MM.1S (cell line): ENCODE data around the gene PPP5C.

Experiments used
- DNase-seq: peaks from one replicate; pipeline ENCODE4 v3.0.0-alpha.2; 2015
- H2AFZ ChIP-seq: fragments of 300-600 bp; sonication (generic); 2 replicates; pipeline ENCODE4 v1.6.0; 2016; ENCODE audit warnings: antibody characterized with exemption, low read length
- H3F3A ChIP-seq: fragments of 300-600 bp; sonication (generic); 2 replicates; pipeline ENCODE4 v1.6.1; 2016; ENCODE audit warnings: mild to moderate bottlenecking, antibody characterized with exemption, low read length, moderate library complexity, mixed read lengths; ENCODE audit not compliant: insufficient read depth
- H3K27ac ChIP-seq: fragments of 300-600 bp; sonication (generic); 2 replicates; pipeline ENCODE4 v1.5.1; 2016; ENCODE audit warnings: mild to moderate bottlenecking, low read length
- H3K27me3 ChIP-seq: fragments of 300-600 bp; sonication (generic); replicated peaks from 2 replicates; pipeline ENCODE4 v1.6.0; 2016; ENCODE audit warnings: low read length; ENCODE audit not compliant: insufficient read depth
- H3K36me3 ChIP-seq: fragments of 300-600 bp; sonication (generic); replicated peaks from 2 replicates; pipeline ENCODE4 v1.6.1; 2016; ENCODE audit warnings: mild to moderate bottlenecking, low read length, mixed read lengths; ENCODE audit not compliant: insufficient read depth
- H3K4me1 ChIP-seq: fragments of 300-600 bp; sonication (generic); 2 replicates; pipeline ENCODE4 v1.6.1; 2016; ENCODE audit warnings: low read length, mixed read lengths
- H3K4me2 ChIP-seq: fragments of 300-600 bp; sonication (generic); 2 replicates; pipeline ENCODE4 v1.6.0; 2016; ENCODE audit warnings: low read depth, low read length
- H3K4me3 ChIP-seq: fragments of 300-600 bp; sonication (generic); 2 replicates; pipeline ENCODE4 v1.5.1; 2016; ENCODE audit warnings: low read length, mixed read lengths
- H3K79me2 ChIP-seq: fragments of 300-600 bp; sonication (generic); 2 replicates; pipeline ENCODE4 v1.6.1; 2016; ENCODE audit warnings: mixed run types, low read length, mixed read lengths
- H3K9ac ChIP-seq: fragments of 300-600 bp; sonication (generic); 2 replicates; pipeline ENCODE4 v1.6.1; 2016; ENCODE audit warnings: low read length, mixed read lengths
- H3K9me2 ChIP-seq: fragments of 300-600 bp; sonication (generic); replicated peaks from 2 replicates; pipeline ENCODE4 v1.6.1; 2016; ENCODE audit warnings: mild to moderate bottlenecking, low read length, mixed read lengths; ENCODE audit not compliant: insufficient read depth
- H3K9me3 ChIP-seq: fragments of 300-600 bp; sonication (generic); replicated peaks from 2 replicates; pipeline ENCODE4 v1.6.1; 2016; ENCODE audit warnings: mild to moderate bottlenecking, low read length, mixed read lengths; ENCODE audit not compliant: insufficient read depth
- H4K20me1 ChIP-seq: fragments of 300-600 bp; sonication (generic); 2 replicates; pipeline ENCODE4 v1.6.1; 2016; ENCODE audit warnings: mild to moderate bottlenecking, low read length, moderate library complexity, mixed read lengths; ENCODE audit not compliant: insufficient read depth
- CTCF ChIP-seq: fragments of 300-600 bp; sonication (generic); IDR thresholded peaks from 2 replicates; pipeline ENCODE4 v1.5.1; 2016; ENCODE audit warnings: antibody characterized with exemption, low read length, mixed read lengths
- EZH2 ChIP-seq: fragments of 300-600 bp; sonication (generic); optimal IDR thresholded peaks from 2 replicates; pipeline ENCODE3; 2017; ENCODE audit warnings: low read depth, mild to moderate bottlenecking, antibody characterized with exemption, low read length, mixed read lengths
- EZH2phosphoT487 ChIP-seq: fragments of 300-600 bp; sonication (generic); IDR thresholded peaks from 2 replicates; pipeline ENCODE4 v1.6.1; 2018; ENCODE audit warnings: antibody characterized with exemption, low read length

PPP5C gene

GRCh38 chr19:46404753-46405468 is 58.0 kb downstream of the PPP5C start:
- DNase-seq = no peak
- Histone ChIP-seq H3K9me3 (no peaks in the 10 kb centered on the region), H3K4me1 (no peaks in the 10 kb centered on the region), H3K4me2 (no peak overlapping the region; the same call in 1 of the 2 replicates), H3K27me3 (peaks cover 79% of the 10 kb centered on the region), H3K9me2 (no peaks in the 10 kb centered on the region), H2AFZ (no peak overlapping the region), H3K79me2 (no peaks in the 10 kb centered on the region), H3K9ac (no peak overlapping the region), H3K36me3 (no peaks in the 10 kb centered on the region), H3K27ac (no peak overlapping the region), H4K20me1 (no peaks in the 10 kb centered on the region), H3K4me3 (no peak overlapping the region), H3F3A (no peaks in the 10 kb centered on the region)
- TF ChIP-seq CTCF (no peak), EZH2 (no peak), EZH2phosphoT487 (no peak)

- TF ChIP-seq EZH2 (no peak), CTCF (no peak), EZH2phosphoT487 (no peak)
- no peaks in the 10 kb centered on the region for H3K79me2 ChIP-seq
- no peaks in the 10 kb centered on the region for H4K20me1 ChIP-seq
- H3K9me2 ChIP-seq = no peaks in the 10 kb centered on the region
- H3F3A ChIP-seq = no peaks in the 10 kb centered on the region
- no peak overlapping the region for H3K4me3 ChIP-seq
- no peak overlapping the region for H3K27ac ChIP-seq
- H3K4me1 ChIP-seq = no peaks in the 10 kb centered on the region
- no peak overlapping the region for H2AFZ ChIP-seq
- H3K9ac ChIP-seq = no peak overlapping the region
- DNase-seq = no peak
- no peak overlapping the region for H3K4me2 ChIP-seq
- H3K9me3 ChIP-seq = no peaks in the 10 kb centered on the region
- no peaks in the 10 kb centered on the region for H3K36me3 ChIP-seq
- peaks cover 81% of the 10 kb centered on the region for H3K27me3 ChIP-seq
Observed at GRCh38 chr19:46406976-46407375, 60.1 kb downstream of the PPP5C start.

- Histone ChIP-seq H3K27ac (no peak overlapping the region), H3K4me3 (no peak overlapping the region), H3K9me3 (no peaks in the 10 kb centered on the region), H3K79me2 (no peaks in the 10 kb centered on the region), H3K4me2 (no peak overlapping the region), H3F3A (no peaks in the 10 kb centered on the region), H3K36me3 (no peaks in the 10 kb centered on the region), H3K9ac (no peak overlapping the region), H4K20me1 (no peaks in the 10 kb centered on the region), H3K9me2 (no peaks in the 10 kb centered on the region), H3K27me3 (peaks cover 85% of the 10 kb centered on the region), H3K4me1 (no peaks in the 10 kb centered on the region), H2AFZ (no peak overlapping the region)
- TF ChIP-seq EZH2 (no peak), CTCF (no peak), EZH2phosphoT487 (no peak)
- no peak for DNase-seq
Observed at GRCh38 chr19:46407856-46408663, 61.2 kb downstream of the PPP5C start.
